Frontal cortex (tissue), 4 donors: ENCODE data around the gene LRBA. TPM values are rescaled to one million over a fixed set of nuclear protein-coding genes. Genes with fewer than 3 reads are reported as not detected.
"Not testable (repeated sequence)": the region's sequence is repeated elsewhere in the genome, so short reads cannot be mapped to it uniquely, and the experiment has no call there.

ENCODE experiments used
- DNase-seq, 2 donors: peaks; one replicate each; pipeline ENCODE4 v3.0.0; 2012; ENCODE audit warnings: low spot score in 2 of 2
- FAIRE-seq: peaks from 2 replicates; lab custom pipeline; 2012; peaks lifted over from hg19 to GRCh38; lab: Jason Lieb, UNC
- total RNA-seq: library from RNA; depleted of rRNA; stranded (reverse); fragments of >200 nt; gene quantifications from one replicate; pipeline ENCODE4 v1.2.3, GENCODE V29; 2014
- donor health status: control.
- donor health status: control.
- donor health status: control.

Gene LRBA
- total RNA-seq, 1 donor from 2014 or later: 23.2 TPM

- no peak for FAIRE-seq
- no peak for DNase-seq
Measured at GRCh38 chr4:150950657-150951288, 64.3 kb downstream of the LRBA start.

- DNase-seq (no peak), FAIRE-seq (no peak)
Measured at GRCh38 chr4:150949943-150950342, 65.1 kb downstream of the LRBA start.

- DNase-seq: no peak
- FAIRE-seq: no peak
Measured at GRCh38 chr4:150949342-150949741, 65.7 kb downstream of the LRBA start.

- no peak for FAIRE-seq
- no peak for DNase-seq
Measured at GRCh38 chr4:150948710-150949109, 66.4 kb downstream of the LRBA start.

GRCh38 chr4:150948074-150948473, 67.0 kb downstream of the LRBA start:
- no peak for FAIRE-seq

GRCh38 chr4:150944660-150945059, 70.4 kb downstream of the LRBA start:
- DNase-seq (no peak), FAIRE-seq (no peak)

More at GRCh38 chr4:150948074-150948473, 67.0 kb downstream of the LRBA start:
- DNase-seq: no peak

GRCh38 chr4:150943818-150944217, 71.3 kb downstream of the LRBA start:
- no peak for FAIRE-seq
- DNase-seq: no peak

GRCh38 chr4:150943126-150943525, 72.0 kb downstream of the LRBA start:
- FAIRE-seq (no peak), DNase-seq (no peak)

GRCh38 chr4:150942539-150942938, 72.5 kb downstream of the LRBA start:
- DNase-seq (no peak), FAIRE-seq (no peak)

- no peak for DNase-seq
- no peak for FAIRE-seq
Measured at GRCh38 chr4:150940123-150940522, 75.0 kb downstream of the LRBA start.

- no peak for FAIRE-seq
- DNase-seq: no peak
Measured at GRCh38 chr4:150939530-150939929, 75.6 kb downstream of the LRBA start.

GRCh38 chr4:150938873-150939499, 76.1 kb downstream of the LRBA start:
- DNase-seq: no peak
- no peak for FAIRE-seq

GRCh38 chr4:150938417-150938816, 76.7 kb downstream of the LRBA start:
- FAIRE-seq: no peak
- DNase-seq: no peak

- no peak for FAIRE-seq
- DNase-seq: no peak
Measured at GRCh38 chr4:150934022-150934421, 81.1 kb downstream of the LRBA start.

- FAIRE-seq (no peak), DNase-seq (no peak)
Measured at GRCh38 chr4:150931796-150932195, 83.3 kb downstream of the LRBA start.

- FAIRE-seq: peak; percentile 75
- DNase-seq: no peak
Measured at GRCh38 chr4:150931005-150931404, 84.1 kb downstream of the LRBA start.

GRCh38 chr4:150923945-150924344, 91.1 kb downstream of the LRBA start:
- DNase-seq (no peak), FAIRE-seq (no peak)

- DNase-seq, FAIRE-seq: not testable (repeated sequence)
Measured at GRCh38 chr4:150921486-150921885, 93.6 kb downstream of the LRBA start.

GRCh38 chr4:150918562-150918961, 96.5 kb downstream of the LRBA start:
- not testable (repeated sequence) for DNase-seq, FAIRE-seq

GRCh38 chr4:150911326-150911725, 103.8 kb downstream of the LRBA start:
- DNase-seq: no peak
- FAIRE-seq: no peak

GRCh38 chr4:150909116-150909515, 106.0 kb downstream of the LRBA start:
- FAIRE-seq: no peak
- no peak for DNase-seq
